Heart right ventricle (tissue), 16 donors: ENCODE measurements around the gene ORAI2. TPM values are rescaled to one million over a fixed set of nuclear protein-coding genes. Genes with fewer than 3 reads are reported as not detected.

Source experiments
- ATAC-seq, 8 donors: fragments of 200-7000 bp; cut with Tn5 transposase; one replicate each; pipeline ENCODE4 v1.9.1; 2020; ENCODE audit warnings: mild to moderate bottlenecking in 8 of 8, moderate library complexity in 8 of 8, moderate number of reproducible peaks in 1 of 8
- DNase-seq, 2 donors: peaks; one replicate each; pipeline ENCODE4 v3.0.0-alpha.2; 2020
- H3K27ac ChIP-seq, 10 donors: fragments of 200-600 bp; sonication (generic) in 2 of 10; one replicate each; pipeline versions ENCODE4 v1.5.0 to v1.8.0; 2020 to 2022; ENCODE audit warnings: mild to moderate bottlenecking in 3 of 10
- H3K27me3 ChIP-seq, 7 donors: fragments of 200-600 bp; one replicate each; pipeline ENCODE4 v1.8.0; 2021 to 2022; ENCODE audit warnings: mild to moderate bottlenecking in 2 of 7
- H3K36me3 ChIP-seq, 9 donors: fragments of 200-600 bp; sonication (generic) in 1 of 9; one replicate each; pipeline versions ENCODE4 v1.5.0 to v1.8.0; 2020 to 2022; ENCODE audit warnings: mild to moderate bottlenecking in 2 of 9
- H3K4me1 ChIP-seq, 9 donors: fragments of 200-600 bp; sonication (generic) in 1 of 9; one replicate each; pipeline versions ENCODE4 v1.5.0 to v1.8.0; 2020 to 2022; ENCODE audit warnings: mild to moderate bottlenecking in 4 of 9
- H3K4me3 ChIP-seq, 10 donors: fragments of 200-600 bp; sonication (generic) in 2 of 10; one replicate each; pipeline versions ENCODE4 v1.5.0 to v1.8.0; 2020 to 2022; ENCODE audit warnings: mild to moderate bottlenecking in 7 of 10, moderate library complexity in 2 of 10
- H3K9me3 ChIP-seq, 11 donors: fragments of 200-600 bp in 10 of 11; sonication (generic) in 2 of 11; one replicate each; pipeline versions ENCODE4 v1.5.0 to v1.8.0; 2013 to 2022; ENCODE audit warnings: mild to moderate bottlenecking in 2 of 11, control low read depth in 1 of 11, moderate library complexity in 1 of 11
- CTCF ChIP-seq, 9 donors: fragments of 200-600 bp; sonication (generic) in 2 of 9; IDR thresholded peaks; one replicate each; pipeline versions ENCODE4 v1.5.0 to v1.8.0; 2021 to 2022; ENCODE audit warnings: antibody characterized with exemption in 9 of 9, mild to moderate bottlenecking in 5 of 9, moderate library complexity in 1 of 9
- WGBS, 2 donors: extraction: QIAGEN DNeasy Blood & Tissue Kit; methylation state at CpG; one replicate each; pipeline ENCODE4 v1.1.7; 2013; ENCODE audit warnings: inconsistent platforms in 1 of 2; 5-methylcytosine and 5-hydroxymethylcytosine counted together
- intact Hi-C, 10 donors: fragments of 100-400 bp; cut with DNase I; formaldehyde crosslinking; loops; one replicate each; pipeline versions ENCODE4 v1.11.1 to v1.14.2; 2022
- polyA plus RNA-seq, 2 donors: library from polyadenylated mRNA; stranded (reverse); fragments of 200-250 nt; gene quantifications; one replicate each; pipeline ENCODE4 v1.2.3, GENCODE V29; 2013
- total RNA-seq, 10 donors: library from RNA; stranded (reverse); fragmentation: NEBNext Ultra II Directional in 3 of 10; extraction: Animal tissue kit (Norgen Biotek cat#: 25700) in 3 of 10; gene quantifications; one replicate each; pipeline versions ENCODE4 v1.2.1 to v1.2.4, GENCODE V29; 2021 to 2023
- donor health status: Arrhythmogenic right ventricular cardiomyopathy.
- donor health status: ischemic (EF 13 %, LVEDD 7.1; RV severe dilation, severe dysfunction).
- donor health status: healthy with polysubstance abuse.
- donor health status: DM: no; HTN: yes; CAD: no.
- donor health status: DM: no; HTN: no; CAD: no.
- donor health status: ischemic (EF 25% LVEDD 6.9; RV normal size, moderate dysfunction).
- donor health status: ischemic (EF 25% LVEDD 5.7; RV mildly dilated, moderate dysfunction).
- donor health status: healthy.
- donor health status: DM: yes; HTN: yes; CAD: no.
- donor health status: Ischemic cardiomyopathy.
- donor health status: ischemic (EF 35%, LVEDD 5.7; RV mildly dilated, moderate dysfunction).
- donor health status: nonischemic (EF 11% LVEDD 7.7; RV severe dilation, severe dysfunction).
- donor health status: DM: yes; HTN: yes; CAD: no.
- donor health status: PGD.
- donor health status: ischemic (EF 29% LVEDD 5.4; RV normal size, mild dysfunction).
- donor health status: nonischemic (EF 23%, LVEDD 6.1; RV moderate dilation, normal function).

The ORAI2 gene
- total and polyA plus RNA-seq, 12 donors = 1.7 to 11.6 (median 3.7) TPM

- ATAC-seq (no peak), DNase-seq (no peak)
- peak in 3 of 9 donors; percentile 8 to 38 (median 14) for TF ChIP-seq CTCF (IDR thresholded peaks at IDR 0.05)
- no peak overlapping the region for H3K4me3 ChIP-seq
- H3K36me3 ChIP-seq = peaks cover 0 to 41% (median 0%) of the 10 kb centered on the region in 9 donors
- H3K27ac ChIP-seq = no peak overlapping the region
- intact Hi-C loops = no loop called here
- H3K9me3 ChIP-seq = no peaks in the 10 kb centered on the region
- no peaks in the 10 kb centered on the region for H3K4me1 ChIP-seq
- no peaks in the 10 kb centered on the region for H3K27me3 ChIP-seq
- 80 to 81% methylated on average over 6 of the region's 6 CpGs for WGBS, 2 donors
Measured at GRCh38 chr7:102450242-102450641, 16.9 kb downstream of the ORAI2 start.

- H3K27me3 ChIP-seq = no peaks in the 10 kb centered on the region
- H3K4me3 ChIP-seq = no peak overlapping the region
- ATAC-seq (peak in 1 of 8 donors; percentile 10), DNase-seq (no peak)
- WGBS, 2 donors = 50% methylated on average over 23 of the region's 23 CpGs
- no peak for TF ChIP-seq CTCF (IDR thresholded peaks at IDR 0.05)
- no peak overlapping the region for H3K27ac ChIP-seq
- intact Hi-C loops = no loop called here
- no peaks in the 10 kb centered on the region for H3K4me1 ChIP-seq
- H3K9me3 ChIP-seq = no peaks in the 10 kb centered on the region
- peaks cover 0 to 41% (median 3%) of the 10 kb centered on the region in 9 donors for H3K36me3 ChIP-seq
Measured at GRCh38 chr7:102451371-102452054, 18.1 kb downstream of the ORAI2 start.

- 88 to 89% methylated on average over 6 of the region's 6 CpGs for WGBS, 2 donors
- DNase-seq (no peak), ATAC-seq (no peak)
- peaks cover 0 to 41% (median 13%) of the 10 kb centered on the region in 9 donors for H3K36me3 ChIP-seq
- no peaks in the 10 kb centered on the region for H3K4me1 ChIP-seq
- H3K27ac ChIP-seq = no peak overlapping the region
- no peaks in the 10 kb centered on the region for H3K9me3 ChIP-seq
- H3K4me3 ChIP-seq = no peak overlapping the region
- H3K27me3 ChIP-seq = no peaks in the 10 kb centered on the region
- TF ChIP-seq CTCF (IDR thresholded peaks at IDR 0.05) = no peak
- intact Hi-C loops = no loop called here
Measured at GRCh38 chr7:102452451-102452850, 19.1 kb downstream of the ORAI2 start.

- WGBS, 2 donors = 55% methylated on average over 7 of the region's 7 CpGs
- Histone ChIP-seq H3K27ac (peak overlapping the region in 1 of 10 donors; percentile 9), H3K27me3 (no peaks in the 10 kb centered on the region), H3K4me3 (no peak overlapping the region), H3K9me3 (no peaks in the 10 kb centered on the region), H3K36me3 (peaks cover 0 to 41% (median 15%) of the 10 kb centered on the region in 9 donors), H3K4me1 (no peaks in the 10 kb centered on the region)
- TF ChIP-seq CTCF (IDR thresholded peaks at IDR 0.05) = no peak
- ATAC-seq = peak in 7 of 8 donors; percentile 12 to 69 (median 44)
- DNase-seq = no peak
- intact Hi-C loops = no loop called here
Measured at GRCh38 chr7:102453319-102453718, 19.9 kb downstream of the ORAI2 start.
